ENCODE results near the gene CCDC188.

Gene CCDC188

DNA sequence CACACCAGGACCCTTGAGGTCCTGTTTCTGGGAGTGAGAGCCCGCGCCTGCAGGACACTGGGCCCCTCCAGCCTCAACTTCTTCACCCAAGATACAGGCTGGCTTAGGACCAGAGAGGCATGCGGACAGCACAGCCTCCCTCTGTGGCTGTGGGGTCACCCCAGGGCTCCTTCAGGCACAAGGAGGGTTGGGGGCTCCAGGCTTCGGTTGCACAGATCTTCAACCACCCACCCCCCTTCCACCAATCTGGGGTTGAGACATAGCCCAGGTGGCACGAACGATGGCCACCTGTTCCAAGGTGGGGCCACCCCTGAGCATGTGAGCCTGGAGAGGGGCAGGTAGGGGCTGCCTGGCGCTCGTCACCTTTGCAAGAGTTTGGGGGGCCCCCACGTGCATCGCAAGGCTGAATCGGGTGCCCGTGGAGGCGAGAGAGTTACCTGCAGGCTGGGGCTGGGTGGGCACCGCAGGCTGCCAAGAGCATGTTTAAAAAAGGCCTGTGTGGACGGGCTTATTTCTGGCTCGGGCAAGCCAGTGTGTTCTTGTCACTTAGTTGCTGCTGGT lies 18.1 kb downstream of the CCDC188 start:
- no peak for DNase-seq (ENCODE audit: low spot score)

DNA sequence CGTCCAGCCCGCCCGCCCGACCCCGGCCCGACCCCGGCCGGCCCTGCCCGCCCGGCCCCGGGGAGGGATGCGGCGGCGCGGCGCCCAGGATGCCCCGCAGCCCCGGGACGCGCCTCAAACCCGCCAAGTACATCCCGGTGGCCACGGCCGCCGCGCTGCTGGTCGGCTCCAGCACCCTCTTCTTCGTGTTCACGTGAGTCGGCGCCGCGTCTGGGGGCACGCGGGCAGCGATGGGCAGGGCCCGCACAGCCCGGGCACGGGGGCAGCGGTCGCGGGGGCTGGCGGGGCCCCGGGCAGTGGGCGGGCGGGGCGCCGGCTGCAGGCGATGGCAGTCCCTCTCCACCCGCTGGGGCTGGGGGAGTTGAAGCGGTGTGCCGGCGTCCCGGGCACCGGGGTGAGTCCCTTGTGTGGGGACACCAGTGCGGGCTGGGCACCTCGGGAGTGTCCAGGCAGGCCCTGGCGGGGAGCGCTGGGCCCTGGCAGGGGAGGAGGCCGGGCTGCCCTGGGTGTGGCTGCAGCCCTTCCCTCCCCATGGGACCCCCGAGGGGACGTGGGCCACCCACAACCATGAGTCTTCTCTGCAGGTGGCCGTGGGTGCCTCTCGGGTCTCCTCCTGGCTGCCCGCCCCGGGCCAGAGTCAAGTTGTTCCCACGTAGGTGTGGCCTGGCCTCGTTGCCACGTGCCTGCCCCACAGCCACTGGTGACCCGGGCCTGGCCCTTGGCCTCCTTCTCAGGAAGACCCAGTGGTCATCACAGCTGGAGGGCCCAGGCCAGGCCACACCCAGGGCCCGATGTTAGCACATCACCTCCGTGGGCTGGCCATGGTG lies 18.8 kb downstream of the CCDC188 start:
- no peak for DNase-seq (ENCODE audit: low spot score)

DNA sequence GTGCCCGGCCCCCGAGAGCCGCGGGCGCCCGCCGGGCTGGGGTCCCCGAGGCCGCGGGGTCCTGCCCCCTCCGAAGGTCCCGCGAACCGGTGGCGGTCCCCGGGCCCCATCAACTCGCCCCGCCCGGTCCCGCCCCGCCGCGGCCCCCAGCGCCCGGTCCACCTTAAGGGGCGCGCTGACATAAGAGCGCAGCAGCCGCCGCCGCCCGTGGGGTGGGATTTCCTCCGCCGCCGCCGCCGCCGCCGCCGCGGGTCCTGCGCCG lies 19.3 kb downstream of the CCDC188 start, which contains the start of gene ZDHHC8:
TSS of gene ZDHHC8 (plus strand) at position 208 of the 262 bp plus-strand sequence. CDS start 144 bp downstream, outside the sequence.
- peak; percentile 62 for DNase-seq (ENCODE audit: low spot score)

DNA sequence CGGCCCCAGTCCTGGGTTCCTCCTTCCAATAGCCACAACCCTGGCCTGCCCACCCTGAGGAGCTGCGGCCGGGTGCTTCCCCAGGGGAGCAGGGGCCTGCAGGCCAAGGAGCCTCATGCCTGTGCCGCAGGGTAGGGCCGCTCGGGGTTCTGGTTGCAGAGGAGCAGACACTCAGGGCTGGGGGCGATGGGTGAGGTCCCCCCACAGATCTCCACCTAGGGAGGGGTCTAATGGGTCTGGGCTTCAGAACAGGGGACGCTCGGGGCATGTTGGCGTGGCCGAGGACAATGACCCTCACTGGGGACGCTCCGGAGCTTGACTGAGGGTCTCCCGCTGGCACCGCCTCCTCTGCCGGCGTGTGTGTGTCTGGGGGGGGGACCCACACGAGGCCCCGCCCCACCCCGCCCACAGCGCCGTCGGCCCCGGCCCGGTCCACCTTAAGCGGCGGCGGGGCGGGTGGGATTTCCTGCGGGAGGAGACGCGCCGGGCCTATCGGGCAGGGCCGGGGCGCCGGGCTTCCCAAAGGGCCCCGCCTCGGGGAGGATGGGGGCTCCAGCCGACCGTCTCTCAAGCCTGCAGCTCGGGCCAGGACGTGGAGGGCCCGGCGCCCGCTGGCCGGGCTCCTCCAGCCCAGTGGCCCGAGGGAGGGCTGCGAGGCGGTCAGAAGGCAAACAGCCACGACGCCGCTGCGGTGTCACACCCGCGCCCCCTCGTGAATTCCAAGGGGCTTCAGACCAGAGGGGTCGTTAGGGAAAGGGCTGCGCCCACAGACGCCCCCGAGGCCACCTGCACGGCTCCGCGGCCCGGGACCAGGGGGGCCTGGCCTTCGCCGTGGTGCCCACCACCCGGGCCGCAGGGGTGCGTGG lies 19.9 kb downstream of the CCDC188 start:
- peak; percentile 87 for DNase-seq (ENCODE audit: low spot score)

DNA sequence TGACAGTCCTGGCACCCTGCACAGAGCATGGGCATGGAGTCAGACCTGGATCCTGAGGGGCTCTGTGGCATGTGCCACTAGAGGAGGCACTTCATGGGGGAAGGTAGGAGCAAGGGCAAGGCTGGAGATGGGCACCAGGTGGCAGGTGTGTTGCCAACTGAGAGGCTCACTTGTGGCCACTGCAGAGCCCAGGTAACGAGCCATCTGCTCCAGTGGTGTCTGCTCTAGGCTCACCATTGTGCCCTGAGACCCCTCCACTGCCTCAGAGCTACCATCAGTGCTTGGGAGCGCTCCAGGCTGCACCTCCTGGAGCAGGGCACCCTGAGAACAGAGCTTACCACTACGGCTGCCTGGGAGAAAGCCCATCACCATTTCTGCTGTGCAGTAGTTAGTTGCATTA lies 20.5 kb downstream of the CCDC188 start:
- no peak for DNase-seq (ENCODE audit: low spot score)

DNA sequence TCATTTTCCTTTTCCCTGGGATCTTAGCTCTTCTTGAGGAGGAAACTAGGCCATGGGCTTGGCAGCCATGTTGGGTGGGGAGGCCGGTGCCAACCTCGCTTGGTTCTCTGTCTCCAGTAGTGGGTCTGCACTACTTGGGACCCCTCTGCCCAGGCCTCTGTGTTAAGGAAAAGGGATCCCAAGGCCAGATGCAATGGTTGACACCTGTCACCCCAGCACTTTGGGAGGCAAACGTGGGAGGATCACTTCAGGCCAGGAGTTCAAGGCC lies 21.2 kb downstream of the CCDC188 start:
- DNase-seq (ENCODE audit: low spot score) = no peak

DNA sequence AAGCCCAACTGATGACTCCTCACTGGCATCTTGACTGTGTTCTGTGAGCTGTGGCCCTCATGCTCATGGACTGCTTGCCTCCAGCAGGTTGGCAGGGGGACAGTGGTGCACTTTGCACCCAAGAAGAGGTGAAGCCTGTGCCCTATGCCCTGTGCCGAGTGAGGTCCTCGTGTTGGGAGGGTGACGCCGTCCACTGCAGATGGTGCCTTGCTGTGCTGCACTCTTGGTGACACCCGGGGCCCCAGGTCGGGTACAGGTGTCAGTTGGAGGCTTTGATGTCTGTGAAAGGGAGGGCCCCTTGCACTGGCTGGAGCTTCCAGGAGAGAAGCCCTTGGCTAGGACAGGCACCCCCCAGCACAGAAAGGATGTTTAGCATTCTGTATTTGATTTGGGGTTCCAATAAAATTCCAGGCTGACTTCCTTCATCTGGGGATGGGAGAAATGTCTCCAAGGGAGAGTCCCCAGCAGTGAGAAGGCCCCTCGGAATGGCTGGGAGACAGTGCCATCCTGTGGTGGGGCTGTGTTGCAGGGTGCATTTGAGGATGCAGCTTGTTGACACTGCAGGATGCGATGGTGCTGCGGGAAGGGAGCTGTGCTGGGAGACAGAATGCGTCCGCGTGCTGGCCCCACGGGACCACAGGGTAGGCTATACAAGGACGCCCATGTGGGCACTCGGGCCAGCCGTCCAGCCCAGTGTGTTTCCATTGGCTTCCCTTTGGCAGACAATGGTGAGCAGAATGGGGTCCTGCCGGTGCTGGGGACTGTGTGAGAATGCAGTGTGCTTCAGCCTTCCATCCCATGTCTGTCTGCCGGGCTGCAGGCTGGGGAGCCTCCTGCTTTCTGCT lies 21.7 kb downstream of the CCDC188 start:
- DNase-seq (ENCODE audit: low spot score) = peak; percentile 61

DNA sequence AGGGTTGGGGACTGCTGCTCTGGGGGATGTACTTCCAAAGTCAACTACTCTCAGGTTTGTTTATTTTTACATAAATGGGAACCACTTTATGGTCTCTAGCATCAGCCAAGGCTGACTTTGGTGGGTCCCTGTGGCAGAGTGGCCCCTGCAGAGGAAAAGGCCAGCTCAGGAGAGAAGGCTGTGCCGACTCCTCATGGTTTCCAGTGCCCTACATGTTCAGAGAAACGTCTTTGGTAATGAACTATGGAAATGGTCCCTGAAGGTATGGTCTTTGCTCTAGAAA lies 22.3 kb downstream of the CCDC188 start:
- no peak for DNase-seq (ENCODE audit: low spot score)

DNA sequence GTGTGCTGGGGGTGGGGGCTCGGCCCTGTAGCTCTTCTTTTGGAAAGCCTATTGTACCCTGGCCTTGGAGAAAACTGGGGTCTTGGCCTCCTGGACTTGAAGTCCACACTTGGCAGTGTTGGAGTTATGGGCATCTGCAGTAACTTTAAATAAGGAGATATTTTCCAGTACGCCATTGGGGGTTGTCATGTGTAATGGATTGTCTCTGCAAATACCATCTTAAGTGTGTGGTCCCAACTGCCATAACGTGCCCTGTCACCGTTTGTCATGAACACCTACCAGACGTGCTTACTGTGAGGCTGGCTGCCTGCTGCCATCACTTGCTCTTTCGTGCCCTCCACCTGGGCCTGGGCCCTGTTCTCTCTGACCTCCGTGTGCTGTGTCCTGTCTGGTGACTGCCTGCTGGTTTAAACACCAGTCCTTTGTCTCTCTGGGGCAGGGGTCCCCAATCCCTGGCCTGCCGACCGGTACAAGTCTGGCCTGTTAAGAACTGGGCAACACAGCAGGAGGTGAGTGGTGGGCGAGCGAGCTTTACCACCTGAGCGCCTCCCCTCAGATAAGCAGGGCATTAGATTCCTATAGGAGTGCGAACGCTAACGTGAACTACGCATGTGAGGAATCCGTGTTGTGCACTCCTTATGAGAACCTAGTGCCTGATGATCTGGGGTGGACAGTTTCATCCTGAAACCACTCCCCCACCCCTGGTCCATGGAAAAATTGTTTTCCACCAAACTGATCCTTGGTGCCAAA lies 22.8 kb downstream of the CCDC188 start:
- DNase-seq (ENCODE audit: low spot score) = no peak

DNA sequence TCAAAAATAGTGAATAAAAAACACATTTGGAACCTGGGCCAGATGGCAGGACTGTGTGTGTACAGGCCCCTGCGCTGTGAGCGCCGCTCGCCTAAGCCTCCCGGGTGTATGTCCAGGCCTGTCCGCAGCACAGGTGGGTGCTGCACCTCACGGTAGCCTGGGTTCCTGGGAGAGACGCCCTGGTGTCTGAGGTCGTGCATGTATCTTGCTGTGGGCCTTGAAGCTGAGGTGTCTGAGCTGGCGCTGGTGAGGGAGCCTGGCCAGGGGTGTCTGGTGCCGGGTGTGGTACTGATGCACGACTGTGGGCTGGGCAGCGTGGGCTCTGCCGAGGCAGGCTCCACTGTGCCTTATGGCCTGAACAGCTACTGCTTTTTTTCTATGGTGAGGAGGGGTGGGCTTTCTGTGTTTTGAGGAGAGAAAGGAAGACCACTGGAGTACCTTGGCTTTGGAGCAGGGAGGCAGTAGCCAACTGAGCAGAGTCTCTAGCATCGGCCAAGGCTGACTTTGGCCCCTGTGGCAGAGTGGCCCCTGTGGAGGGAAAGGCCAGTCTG lies 23.5 kb downstream of the CCDC188 start:
- DNase-seq (ENCODE audit: low spot score) = no peak

DNA sequence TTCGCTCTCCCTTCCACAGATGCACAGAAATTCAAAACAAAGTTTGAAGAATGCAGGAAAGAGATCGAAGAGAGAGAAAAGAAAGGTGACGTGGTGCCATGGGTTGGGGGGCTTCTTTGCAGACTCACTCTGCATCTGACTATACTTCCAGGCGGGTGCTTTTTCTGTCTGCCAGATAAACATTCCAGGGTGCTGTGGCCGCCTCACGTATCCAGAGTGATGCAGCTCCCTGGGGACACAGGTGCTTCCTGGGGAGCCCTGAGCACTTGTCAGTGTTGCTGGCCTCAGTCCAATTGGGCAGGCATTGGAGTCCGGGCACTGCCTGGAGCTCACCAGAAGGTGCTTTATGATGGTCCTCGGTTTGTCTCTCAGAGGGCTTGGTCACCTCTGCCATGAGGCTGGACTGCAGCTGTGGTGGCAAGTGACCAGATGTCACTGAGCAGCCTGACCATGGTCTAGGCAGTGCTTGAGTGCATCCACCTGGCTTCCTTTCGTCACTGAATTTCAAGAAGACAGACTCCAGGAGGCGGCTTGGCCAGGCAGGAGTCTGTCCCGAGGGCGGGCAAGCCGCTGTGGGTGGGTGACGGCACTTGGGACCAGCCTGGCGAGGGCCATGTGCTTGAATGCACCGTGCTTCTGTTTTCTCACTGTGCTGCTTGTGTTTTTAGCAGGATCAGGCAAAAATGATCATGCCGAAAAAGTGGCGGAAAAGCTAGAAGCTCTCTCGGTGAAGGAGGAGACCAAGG lies 24.4 kb downstream of the CCDC188 start:
- DNase-seq (ENCODE audit: low spot score) = no peak

DNA sequence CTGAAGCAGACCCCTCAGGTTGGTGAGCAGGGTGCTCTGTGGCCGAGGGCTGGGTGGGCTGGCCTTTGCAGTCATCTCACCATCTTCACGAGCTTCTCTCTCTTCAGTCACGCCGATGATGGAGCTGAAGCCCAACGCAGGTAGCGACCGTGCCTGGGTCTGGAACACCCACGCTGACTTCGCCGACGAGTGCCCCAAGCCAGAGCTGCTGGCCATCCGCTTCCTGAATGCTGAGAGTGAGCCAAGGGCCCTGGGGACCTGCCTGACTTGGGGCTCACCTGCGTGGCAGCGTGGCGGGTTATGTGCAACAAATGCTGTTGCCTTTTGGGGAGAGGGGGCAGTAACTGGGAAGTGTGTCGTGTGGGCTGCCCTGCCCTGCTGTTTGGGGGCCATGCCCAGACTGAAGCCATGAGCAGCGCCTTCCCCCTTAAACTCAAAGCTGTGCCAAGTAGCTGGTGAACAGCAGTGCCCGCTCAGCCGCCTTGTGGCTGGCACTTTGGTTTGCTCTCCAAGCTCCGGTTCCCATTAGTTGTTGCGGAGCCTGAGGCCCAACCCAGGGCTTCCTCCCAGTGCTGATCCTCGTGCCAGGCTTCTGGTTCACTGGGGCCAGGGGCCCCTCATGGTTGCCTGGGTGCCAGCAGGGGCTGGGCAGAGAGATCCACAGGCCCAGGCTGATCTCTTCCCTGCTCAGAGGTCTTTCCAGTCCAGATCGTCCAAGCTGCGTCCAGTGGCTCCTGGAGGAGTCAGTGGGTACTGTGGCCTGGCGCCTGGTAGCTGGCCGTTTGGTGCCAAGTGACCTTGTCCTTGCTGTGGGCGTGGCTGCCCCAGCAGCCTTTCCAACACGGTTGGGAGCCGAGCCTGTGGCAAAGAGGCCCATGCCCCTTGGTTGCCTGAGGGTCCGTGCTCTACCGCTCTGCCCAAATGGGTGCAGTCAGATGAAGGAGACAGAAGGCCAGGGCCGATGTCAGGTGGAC lies 25.4 kb downstream of the CCDC188 start:
- no peak for DNase-seq (ENCODE audit: low spot score)

DNA sequence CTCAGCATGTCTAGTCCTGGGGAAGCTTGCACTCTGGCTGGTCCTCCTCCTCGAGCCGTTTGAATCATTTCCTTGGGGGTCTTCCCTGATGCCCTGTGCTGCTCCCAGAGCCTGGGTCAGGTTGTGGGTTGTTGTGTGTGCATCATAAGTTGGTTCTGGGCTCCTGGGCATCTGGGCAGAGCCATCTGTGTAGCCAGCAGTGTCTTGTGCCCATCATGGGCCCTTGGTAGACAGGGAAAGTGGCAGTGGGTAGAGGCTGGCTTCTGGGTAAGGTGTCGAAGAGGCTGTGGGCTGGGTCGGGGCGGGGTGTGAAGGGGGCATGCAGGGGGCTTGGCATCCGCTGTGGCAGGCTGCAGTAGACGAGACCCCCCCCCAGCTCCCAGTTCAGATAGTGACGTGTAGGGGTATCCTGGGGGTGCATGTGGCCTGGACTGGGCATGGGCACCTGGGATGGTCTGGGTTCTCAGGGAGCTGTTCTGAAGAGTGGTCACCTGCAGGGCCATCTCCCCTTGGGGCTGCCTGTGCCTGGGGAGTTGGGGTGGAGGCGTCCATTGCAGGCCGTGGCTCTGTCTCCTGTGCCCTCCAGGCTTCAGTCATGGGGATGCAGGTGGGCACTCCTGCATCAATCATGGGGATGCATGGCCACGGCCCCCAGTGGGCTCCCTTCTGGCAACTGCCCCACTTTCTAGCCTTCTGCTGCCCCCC lies 26.6 kb downstream of the CCDC188 start:
- no peak for DNase-seq (ENCODE audit: low spot score)

DNA sequence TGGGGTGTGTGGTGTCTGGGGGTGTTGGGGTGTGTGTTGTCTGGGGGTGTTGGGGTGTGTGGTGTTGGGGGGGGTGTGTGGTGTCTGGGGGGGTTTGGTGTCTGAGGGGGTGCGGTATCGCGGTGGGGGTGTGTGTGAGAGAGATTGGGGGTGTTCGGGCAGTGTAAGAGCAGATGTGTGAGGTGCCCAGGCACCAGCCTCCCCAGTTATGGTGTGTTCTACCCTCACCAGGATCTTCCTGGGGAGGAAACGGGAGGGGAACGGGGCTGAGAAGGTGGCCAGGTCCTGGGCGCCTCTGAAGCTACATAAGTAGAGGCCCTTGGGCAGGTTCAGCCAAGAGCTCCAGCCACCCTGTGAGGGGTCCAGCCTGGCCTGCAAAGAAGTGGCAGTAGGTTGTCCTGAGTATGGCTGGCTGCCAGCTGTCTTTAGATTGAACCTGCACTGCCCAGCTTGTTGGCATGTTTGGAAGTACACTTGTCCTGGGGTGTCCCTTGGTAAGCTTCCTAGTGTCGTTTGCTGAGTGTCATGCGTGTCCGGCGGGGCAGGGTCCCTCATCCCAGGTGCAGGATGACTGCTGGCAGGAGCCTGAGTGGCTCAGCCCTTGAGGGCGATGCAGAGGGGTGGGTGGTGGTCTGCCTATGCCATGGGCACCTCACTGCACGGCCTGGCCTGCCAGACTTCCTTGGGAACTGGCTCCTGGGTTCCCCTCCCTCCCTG lies 27.3 kb downstream of the CCDC188 start:
- no peak for DNase-seq (ENCODE audit: low spot score)

DNA sequence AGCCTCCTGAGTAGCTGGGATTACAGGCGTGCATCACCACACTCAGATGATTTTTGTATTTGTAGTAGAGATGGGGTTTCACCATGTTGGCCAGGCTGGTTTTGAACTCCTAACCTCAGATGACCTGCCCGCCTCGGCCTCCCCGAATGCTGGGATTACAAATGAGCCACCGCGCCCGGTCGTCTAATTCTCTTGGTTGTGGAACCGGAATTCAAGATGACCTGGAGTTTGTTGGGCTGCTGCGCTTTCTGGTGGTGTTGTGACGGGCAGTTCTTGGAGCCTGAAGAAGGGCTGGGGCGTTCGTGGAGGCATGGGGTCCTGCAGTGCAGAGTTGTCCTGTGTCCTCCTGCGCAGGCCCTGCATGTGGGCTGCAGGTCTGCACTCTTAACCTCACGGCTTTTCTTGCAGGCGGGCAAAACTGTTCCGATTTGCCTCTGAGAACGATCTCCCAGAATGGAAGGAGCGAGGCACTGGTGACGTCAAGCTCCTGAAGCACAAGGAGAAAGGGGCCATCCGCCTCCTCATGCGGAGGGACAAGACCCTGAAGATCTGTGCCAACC lies 28.9 kb downstream of the CCDC188 start:
- no peak for DNase-seq (ENCODE audit: low spot score)

DNA sequence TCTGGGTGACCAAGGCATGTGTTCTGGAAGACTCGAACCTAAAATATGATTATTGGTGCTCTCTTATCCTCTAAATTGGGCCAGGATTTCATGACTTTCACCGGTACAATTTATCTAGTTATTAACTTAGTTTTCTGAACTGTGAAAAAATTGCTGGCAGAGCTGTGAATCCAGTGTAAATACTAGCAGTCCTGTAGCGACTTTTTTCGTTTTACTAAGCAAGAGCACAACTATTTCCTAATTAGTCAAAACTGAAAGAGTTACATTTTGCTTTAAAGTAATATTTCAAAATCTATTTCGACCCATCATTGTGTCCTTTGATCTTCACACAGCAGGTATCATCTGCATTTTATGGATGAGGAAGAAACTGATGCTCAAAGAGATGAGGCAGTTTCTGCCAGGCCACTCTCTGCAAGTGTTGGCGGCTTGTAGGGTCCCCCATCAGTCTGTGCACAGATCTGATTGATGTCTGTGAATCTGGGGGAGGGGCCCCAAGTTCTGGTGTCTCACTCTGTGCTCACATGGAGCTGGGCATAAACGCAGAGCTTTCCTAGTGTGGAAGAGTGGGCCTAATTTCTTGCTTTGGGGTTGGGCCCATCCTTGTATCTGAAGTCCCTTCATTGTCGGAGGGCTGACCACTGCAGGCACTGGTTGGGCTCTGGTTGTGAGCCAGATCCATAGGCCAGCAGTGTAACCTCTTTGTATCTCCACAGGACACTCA lies 32.4 kb downstream of the CCDC188 start:
- no peak for DNase-seq (ENCODE audit: low spot score)

DNA sequence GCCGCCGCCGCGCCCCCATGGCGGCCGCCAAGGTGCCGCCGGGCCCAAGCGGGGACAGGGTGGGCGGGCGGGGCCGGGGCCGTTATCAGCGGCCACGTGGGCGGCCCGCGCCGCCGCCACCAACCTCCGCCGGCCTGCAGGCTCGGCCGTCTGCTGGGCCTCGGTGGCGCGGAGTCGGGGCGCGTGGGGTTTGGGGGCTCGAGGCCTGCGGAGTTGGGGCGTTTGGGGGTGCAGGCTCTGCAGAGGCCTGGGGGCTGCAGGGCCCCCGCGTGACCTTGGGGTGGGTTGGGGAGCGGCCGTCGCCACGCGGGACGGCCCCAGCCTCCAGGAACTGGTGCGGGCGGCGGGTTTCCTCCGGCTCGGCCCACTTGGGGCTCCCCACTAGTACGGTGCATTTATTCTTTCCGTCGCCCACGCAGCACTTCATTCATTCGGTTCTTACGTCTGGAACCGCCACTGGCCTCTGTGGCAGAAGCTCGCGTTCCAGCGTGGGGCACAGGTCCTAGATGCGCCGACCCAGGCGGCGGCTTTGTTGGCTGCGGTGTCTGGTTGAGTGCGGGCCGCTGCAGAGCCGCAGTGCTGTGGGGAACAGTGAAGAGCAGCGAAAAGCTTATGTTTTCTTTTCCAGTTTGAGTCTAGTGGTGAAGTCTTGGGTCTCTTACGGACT lies 33.1 kb downstream of the CCDC188 start:
- DNase-seq (ENCODE audit: low spot score) = peak; percentile 49

All from hepatic stellate cell (primary cell).